Fibroblast of skin of scalp (primary cell): ENCODE data around the gene CHID1.

ENCODE experiments used
- DNase-seq: peaks from one replicate; pipeline ENCODE4 v3.0.0-alpha.2; 2013

CHID1 gene

DNA sequence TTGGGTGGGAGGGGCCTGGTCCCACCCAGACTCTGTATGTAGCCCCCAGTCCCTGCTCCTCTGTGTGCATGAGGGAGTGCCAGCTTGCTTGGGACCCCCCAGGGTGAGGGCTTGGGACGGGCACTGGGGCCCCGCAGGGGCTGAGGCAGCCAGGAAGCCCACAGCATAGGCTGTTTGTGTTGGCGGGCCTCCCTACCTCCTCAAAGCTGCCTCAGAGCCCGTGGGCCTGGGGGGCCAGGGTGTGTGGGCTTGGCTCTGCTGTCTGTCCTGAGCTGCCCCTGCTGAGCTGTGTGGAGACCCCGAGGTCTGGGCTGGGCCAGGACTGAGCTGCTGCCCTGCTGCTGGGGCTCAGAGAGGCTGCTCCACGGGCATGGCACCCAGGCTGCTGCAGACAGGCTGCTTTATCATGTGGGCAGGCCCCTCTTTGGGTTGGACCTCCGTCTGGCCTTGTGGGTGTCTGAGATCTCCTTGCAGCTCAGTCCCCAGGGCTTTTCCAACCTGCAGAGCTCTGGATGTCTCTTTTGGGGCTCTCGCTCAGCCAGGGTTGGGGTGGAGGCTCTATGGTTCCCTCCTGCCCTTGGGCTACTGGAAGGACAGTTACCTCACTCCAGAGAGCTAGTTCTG, 64.6 kb downstream of the CHID1 start:
- peak; percentile 78 for DNase-seq

DNA sequence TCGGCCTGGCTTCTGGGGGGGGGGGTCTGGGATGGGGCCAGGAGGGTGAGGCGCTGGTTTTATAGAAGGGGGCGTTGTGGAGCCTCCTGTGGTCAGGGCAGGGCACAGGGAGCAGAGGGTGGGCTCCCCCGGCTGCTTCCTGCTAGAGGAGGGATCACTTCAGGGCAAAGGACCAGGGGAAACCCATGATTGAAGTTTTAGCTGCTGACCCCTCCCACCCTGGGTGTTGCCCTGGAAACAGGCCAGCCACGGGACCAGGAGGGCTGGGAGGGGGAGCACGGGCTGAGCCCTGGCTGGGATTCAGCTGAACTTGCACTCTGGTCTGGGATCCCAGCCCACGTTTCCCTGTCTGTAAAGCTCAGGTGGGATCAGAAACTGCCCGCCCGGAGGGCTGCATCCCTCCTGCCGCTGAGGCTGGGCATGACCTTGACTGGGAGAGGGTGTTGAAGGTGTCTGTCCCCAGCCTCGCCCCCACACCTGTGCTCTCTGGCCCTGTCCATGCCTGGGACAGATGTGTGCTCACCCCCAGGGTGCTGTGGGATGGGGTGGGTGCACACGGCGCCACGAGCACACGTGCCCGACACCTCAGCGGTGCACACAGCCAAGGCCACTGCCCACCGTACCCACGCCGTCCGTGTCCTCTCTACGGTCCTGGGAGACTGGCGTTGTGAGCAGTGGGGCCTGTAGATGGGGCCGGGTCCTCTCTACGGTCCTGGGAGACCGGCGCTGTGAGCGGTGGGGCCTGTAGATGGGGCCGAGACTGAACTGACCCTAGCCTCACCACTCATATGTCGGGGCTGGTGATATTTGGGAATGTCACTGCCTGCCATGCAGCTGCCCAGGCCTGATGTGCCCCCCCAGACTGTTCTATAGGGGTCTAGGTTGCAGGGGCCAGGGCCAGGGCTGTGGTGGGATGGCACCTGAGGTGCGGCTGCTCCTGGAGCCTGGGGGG, 65.6 kb downstream of the CHID1 start:
- DNase-seq: peak; percentile 93

DNA sequence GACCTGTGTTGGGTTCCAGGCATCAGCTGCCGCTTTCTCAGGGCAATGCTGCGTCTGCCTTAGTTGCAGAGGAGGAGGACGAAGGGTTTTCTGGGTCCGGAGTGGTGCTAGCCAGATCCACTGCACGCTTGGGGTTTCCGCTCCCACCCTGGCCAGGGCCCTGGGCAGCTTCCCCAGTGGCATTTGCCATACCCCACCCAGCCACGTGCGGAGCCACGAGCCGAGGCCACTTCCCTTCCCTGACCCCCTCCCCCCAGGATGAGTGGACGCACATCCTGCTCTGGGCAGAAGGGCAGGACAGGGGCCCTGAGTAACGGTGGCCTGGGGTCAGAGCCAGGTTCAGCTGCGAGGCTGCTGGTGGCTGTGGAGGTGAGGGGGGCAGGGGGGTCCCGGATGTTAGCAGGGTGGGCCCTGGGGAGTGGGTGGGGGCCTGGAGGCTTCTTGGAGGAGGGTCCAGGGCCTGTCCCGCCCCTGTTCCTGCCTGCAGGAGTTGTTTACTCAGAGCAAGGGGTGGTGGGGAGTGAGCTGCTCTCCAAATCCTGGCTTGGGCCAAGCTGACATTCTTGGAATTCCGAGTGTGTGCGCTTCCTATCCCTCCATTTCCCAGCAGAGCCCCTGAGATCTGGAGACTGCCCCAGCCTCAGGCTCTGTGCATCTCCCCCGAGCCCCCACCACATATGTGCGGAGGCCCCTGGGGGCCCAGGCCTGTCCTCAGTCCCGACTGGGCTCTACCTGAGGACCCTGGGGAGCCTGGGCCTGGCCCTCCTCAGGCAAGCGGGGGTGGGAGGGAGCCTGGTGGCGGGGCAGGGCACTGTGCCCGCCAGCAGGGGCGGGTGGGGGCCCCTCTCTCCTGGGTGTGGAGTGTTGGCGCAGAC, 66.6 kb downstream of the CHID1 start:
- peak; percentile 97 for DNase-seq

DNA sequence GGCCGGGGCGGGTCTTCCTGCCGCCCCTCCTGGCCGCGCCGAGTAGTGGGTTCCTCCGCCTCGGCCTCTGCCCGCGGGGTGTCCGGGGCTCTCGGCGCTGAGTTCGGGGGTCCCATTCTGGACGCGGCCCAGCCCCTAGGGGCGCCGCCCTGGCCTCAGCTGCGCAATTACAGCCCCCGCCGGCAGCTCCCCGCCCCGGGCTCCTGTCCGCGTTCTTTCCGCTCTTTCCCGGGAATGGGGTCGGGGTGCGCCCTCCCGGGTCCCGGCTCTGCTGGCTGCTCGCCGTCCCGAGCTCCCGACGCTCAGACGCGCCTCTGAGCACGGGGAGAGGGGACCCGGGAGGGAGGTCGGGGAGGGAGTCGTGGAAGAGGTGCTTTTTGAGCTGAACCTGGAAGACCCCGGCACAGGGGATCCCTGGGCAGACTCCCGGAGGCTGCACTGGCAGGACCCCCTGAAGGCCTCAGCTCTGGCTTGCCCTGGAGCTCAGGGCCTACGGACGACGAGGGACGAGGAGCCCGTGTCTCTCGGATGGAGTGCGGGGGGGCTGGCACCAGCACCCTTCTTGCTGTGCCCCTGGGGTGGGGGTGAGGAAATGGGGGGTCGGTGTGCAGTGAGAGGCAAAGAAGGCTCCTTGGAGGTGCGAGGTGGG, 67.4 kb downstream of the CHID1 start:
- DNase-seq: no peak

DNA sequence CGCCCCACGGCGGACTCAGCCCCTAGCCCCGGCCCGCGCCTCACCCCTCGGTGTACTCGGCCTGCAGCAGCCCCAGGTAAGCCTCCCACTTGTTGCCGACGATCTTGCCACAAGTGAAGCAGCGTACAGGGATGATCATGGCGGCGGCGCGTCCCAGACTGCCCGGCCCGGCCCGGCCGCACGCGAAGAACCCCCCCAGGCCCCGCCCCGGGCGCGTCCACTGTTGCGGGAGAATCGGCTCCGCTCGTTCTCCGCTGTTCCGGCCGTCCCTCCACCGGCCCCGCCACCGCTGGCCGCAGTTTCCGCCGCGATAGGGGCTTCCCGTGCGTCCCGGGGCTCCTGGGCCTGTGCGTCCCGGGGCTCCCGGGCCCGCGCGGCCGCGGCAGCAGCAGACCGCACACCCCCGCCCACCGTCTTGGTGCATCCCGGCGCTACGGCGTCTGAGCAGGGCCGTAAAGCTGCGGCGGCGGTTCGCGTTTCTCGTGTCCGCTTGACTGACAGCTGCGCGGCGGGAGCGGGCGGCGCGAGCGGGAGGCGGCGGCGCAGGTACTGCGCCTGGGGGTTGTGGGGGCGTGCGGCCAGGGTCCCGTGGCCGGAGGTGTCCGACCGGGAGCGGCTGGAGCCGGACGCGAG, 68.1 kb downstream of the CHID1 start, which contains the start of the genes POLR2L and TSPAN4:
TSS of gene POLR2L (minus strand) at position 160 of the 633 bp plus-strand sequence. CDS start at position 139, 21 bp downstream.
TSS of gene TSPAN4 (plus strand) at position 483 of the 633 bp plus-strand sequence. CDS start 7,453 bp downstream, outside the sequence.
- peak; percentile 89 for DNase-seq

DNA sequence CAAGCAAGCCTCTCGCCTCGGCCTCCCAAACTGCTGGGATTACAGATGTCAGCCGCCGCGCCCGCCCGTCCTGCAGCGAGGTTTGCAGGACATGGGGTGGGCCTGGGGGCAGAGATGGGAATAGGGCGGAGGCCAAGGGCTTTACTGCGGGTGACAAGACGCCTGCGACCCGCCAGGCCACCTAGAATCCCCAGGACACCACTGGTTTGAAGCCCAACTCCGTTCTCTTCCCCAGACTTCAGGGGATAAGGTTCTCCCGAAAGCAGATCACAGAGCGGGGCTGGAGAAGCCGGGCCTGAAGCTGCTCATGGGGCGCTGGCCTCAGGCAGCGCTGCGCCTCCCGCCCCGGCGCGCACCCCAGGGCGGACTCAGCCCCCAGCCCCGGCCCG, 68.6 kb downstream of the CHID1 start:
- DNase-seq: no peak

DNA sequence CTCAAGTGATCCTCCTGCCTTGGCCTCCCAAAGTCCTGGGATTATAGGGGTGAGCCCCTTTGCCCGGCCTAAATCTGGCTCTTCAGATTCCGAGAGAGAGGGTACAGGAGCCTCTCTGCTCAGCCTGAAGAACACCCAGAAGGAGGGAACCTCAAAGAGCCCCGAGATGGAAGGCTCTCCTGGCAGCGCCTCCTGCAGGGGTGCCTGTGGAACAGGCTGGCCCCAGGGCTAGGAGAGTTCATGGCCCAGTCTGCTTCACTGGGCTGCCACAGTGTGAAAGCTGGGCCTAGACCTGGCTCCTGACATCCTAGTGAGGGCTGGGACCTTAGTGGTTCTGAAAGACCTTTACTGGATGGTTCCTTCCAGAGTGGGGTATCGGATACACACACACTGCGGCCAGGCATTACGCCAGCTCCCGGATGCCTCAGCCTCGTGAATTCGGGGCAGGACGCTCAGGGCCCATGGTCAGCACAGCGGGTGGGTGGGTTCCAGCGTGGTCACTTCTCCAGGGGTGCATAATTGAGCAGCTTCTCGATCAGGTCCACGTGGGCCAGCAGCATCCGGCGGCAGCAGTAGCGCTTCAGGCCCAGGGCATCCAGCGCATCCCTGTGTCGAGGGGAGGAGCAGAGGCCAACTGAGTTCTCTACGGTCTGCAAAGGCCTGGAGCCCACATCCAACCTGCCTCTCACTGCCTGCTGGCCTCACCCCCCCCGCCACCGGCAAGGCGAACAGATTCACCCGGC, 70.6 kb downstream of the CHID1 start:
- DNase-seq: no peak

DNA sequence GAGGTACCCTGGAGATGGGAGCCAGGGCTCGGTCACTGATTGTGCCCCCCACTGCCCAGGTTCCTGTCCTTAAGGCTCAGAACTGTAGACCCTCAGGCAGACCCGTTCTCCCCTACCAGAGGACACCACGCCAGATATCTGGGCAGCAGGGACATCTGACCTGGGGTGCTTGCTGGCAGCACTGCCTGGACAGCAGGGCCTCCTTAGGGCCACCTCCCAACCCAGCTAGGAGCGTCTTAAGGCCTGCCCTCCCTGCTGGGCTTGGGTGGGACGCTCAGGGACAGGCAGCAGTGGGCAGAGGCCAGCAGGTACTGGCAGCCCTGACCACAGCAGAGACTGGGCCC, 71.4 kb downstream of the CHID1 start:
- no peak for DNase-seq

DNA sequence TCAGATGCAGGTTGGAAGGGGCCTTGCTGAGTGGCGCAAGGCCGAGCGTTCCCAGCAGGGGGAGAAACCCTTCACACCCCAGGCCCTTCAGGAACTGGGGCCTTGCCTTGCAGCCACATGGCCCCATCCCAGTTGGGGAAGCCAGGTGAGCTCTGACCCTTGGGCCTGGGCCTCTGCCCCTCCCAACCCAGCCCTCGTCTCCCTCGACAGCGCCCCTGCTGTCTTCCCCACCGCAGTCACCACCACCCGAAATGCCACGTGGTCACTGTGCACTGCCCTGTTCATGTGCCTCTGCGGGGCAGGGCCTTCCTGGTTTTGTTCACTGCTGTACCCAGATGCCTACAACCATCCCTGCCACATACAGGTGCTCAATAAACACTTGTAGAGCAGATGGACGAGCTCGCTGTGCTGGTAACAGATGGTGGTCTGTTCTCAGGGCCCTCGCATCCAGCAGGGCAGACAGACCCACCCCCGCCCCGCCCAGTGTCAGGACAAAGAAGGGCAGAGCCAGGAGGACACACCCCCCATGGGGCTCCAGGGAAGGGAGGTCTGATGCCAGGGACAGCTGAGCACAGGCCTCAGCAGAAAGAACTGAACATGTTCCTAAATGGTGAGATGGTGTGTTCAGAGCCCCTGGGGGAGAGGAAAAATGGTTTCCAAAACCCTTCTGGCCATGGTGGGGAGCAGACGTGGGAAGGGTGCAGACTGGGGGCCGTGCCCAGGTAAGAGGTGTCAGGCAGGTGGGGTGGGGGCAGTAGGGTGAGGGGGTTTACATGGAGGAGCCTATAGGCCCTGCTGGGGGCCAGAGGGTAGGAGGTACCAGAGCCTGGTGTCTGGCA, 72.0 kb downstream of the CHID1 start:
- no peak for DNase-seq

DNA sequence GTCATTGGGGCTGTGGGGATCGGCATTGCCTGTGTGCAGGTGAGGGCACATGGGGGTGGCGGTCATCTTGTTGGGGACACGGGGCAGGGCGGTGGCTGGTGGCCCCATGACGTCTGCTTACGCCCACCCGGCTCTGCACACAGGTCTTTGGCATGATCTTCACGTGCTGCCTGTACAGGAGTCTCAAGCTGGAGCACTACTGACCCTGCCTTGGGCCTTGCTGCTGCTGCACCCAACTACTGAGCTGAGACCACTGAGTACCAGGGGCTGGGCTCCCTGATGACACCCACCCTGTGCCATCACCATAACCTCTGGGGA, 72.7 kb downstream of the CHID1 start:
- no peak for DNase-seq

DNA sequence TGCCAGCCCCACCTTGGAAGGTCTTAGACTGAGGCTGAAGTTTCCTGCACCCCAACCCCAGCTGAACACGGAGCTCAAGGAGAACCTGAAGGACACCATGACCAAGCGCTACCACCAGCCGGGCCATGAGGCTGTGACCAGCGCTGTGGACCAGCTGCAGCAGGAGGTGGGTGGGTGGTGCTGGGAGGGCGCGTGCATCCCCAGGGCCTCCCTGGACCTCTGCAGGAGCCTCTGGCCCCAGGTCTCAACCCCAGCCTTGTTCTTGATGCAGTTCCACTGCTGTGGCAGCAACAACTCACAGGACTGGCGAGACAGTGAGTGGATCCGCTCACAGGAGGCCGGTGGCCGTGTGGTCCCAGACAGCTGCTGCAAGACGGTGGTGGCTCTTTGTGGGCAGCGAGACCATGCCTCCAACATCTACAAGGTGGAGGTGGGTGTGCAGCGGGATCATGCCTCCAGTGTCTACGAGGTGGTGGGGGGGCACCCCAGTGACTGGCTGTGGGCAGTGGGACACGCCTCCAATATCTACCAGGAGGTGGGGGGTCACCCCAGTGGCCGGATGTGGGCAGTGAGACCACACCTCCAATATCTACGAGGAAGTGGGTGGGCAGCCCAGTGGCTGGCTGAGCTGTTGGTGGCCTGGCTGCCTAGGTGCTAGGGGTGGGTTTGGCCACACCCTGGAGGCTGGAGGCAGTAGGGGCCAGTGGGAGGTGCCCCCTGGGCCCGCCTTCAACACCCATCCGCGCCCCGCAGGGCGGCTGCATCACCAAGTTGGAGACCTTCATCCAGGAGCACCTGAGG, 73.2 kb downstream of the CHID1 start:
- DNase-seq: no peak

DNA sequence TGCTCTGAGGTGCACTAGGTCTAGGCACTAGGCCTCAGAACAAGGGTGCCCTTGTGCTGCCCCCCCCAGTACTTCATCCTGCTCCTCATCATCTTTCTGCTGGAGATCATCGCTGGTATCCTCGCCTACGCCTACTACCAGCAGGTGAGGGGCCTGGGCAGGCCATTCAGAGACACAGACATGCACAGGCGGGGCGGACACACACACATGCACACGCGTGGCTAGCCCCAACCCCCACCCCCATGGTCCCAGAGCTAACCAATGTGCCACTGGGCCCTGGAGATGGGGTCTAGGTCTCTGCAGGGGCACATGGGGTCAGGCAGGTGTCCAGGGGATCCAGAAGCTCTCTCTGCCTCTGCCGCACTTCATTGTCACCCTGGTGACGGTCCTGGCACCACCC, 73.9 kb downstream of the CHID1 start:
- DNase-seq: no peak

DNA sequence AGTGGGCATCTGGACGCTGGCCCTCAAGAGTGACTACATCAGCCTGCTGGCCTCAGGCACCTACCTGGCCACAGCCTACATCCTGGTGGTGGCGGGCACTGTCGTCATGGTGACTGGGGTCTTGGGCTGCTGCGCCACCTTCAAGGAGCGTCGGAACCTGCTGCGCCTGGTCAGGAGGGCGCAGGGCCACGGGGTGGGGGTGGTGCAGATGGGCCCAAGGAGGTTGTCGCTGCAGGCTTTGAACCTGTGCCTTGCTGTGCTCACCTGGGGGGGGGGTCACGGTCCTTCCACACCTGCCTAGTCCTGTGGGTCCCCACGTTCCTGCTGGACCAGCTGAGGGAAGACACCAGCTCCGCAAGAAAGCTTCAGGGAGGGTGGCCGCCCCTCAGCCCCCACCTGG, 74.3 kb downstream of the CHID1 start:
- DNase-seq: no peak

DNA sequence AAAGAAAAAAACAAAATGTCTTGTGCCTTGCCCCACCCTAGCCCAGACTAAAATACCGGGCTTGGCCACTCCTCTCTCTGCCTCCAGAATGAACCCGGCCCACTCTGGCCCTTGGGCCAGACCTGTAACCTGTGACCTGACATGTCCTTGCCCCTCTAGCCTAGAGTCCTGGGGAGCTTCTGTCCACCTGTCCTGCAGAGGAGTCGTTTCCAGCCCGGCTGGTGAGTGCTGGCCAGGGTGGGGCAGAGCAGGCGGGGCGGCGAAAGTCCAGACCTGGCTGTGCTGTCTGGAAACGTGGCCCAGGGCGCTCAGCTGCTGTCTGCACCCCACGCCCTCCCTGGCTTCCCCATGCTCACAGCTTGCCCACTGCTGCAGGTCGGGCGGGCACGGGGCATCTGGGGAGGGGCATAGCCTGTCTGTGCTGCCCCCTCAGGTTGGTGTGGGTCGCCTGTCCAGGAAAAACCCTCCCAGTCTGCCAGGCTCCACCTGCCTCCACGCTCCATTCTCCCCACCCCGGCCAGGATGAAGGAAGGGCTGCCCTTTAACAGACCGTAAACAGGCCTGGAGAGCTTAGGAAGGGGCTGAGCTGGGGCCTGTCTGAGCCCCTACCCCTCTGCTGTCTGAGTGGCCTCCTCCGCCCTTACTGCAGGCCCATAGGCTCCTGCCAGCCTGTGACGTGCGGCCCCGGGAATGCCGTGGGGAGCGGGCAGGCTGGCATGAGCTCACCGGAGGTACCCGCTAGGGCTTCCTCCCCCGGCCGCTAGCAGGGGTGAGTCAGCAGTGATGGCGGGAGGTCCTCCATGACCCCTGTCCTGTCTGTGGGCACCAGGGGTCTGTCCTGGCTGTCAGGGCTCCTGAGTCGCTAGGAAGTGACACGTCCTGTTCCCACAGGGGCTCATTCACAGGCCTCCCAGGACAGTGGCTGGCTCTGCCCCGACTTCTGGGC, 76.0 kb downstream of the CHID1 start:
- peak; percentile 78 for DNase-seq

DNA sequence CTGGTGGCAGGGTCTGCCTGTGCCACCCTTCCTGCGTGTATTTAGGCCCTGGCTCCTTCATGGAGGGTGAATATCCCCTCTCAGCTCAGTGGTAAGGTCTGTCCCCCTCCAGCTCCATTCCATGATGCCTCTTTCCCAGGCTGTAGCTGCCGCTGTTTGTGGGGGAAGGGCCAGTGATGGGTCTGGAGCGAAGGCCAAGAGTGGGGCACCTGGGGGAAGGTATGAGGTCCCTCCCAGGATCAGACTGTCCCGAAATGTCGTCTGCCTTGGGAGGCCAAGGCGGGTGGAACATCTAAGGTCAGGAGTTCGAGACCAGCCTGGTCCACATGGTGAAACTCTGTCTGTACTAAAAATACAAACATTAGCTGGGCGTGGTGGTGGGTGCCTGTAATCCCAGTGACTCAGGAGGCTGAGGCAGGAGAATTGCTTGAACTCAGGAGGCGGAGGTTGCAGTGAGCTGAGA, 76.7 kb downstream of the CHID1 start:
- DNase-seq: no peak

DNA sequence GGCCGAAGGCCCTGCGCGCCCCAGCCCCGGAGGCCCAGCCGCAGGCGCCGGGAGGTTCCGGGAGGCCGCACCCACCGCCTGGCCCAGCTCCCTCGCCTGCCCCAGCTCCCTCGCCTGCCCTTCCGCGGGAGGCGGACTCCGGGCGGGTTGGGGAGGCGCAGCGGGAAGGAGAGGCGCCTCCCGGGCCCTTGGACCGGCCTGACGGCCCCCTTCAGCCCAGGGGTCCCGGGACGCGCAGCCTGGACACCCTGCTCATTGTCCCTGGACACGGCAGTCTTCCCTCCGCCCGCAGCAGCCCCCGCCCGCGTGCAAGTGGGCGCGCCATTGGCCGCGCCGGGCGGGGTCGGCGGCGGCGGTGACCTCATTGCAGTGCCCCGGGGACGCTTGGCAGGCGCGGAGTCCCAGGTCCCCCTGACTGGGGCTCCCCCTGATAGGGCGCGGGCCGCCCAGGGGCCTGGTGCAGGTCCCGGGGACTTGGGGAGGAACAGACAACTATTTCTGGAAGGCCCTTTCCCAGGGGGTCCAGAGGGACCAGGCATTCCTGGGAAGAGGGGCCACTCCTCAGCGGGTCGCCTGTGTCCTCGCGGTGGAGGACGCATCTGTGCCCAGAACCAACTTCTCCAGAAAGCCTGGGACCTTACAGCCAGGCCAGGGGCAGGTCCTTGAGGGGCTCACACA, 77.4 kb downstream of the CHID1 start:
- DNase-seq: peak; percentile 46

DNA sequence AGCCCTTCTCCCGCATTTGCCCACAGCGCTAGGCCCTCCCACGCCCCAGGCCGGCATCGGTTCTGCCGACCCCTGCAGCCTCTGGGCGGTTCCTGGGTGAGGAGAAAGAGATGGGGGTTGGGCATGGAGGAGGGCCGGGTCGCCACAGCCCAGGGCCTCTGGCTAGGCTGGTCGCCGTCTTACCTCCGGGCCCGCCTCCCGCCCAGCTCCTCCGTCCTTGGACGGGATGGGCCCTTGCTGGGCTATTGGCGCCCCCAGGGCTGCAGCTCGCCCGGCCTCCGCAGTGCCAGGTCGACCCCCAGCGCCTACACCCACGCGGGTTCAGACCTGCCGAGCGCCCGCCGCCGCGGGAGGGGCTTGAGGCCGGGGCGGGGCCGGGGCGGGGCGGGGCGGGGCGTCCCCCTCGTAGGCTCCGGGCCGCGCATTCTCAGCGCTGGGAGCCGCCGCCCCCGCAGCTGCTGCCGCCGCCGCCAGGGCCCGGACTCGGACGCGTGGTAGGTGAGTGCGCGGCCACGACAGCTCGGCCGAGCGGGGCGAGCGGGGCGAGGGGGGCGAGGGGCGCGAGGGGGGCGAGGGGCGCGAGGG, 78.0 kb downstream of the CHID1 start, which contains the start of gene CD151:
TSS of gene CD151 (plus strand) at position 424 of the 585 bp plus-strand sequence. CDS start 3,118 bp downstream, outside the sequence.
- DNase-seq: peak; percentile 61
